CD4-positive, alpha-beta T cell treated with Interleukin-12 subunit alpha and Interleukin-12 subunit beta, for 1 hour (primary cell): Measurements from ENCODE around the gene ZKSCAN1.

Source experiments
- DNase-seq: peaks from one replicate; pipeline ENCODE4 v3.0.0-alpha.2; 2020

The ZKSCAN1 gene

DNA sequence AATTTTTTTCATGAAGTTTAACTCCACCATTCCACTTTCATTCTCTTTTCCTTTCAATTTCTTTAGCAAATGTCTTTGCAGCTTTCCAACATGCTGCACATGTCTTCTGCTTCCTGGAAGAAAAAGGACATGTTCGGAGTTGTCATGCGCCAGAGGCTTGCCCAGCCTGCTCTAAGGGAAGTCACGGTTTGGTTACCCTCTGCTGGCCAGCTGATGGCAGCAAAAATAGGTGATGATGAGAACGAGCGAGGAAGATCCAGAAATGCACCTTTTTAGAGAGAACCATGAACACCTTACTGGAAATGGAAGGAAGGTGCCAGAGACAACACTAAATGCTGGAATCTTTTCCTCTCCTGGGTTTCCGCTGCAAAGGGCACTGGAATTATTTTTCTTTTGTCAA is 29.3 kb downstream of the ZKSCAN1 start:
- no peak for DNase-seq

DNA sequence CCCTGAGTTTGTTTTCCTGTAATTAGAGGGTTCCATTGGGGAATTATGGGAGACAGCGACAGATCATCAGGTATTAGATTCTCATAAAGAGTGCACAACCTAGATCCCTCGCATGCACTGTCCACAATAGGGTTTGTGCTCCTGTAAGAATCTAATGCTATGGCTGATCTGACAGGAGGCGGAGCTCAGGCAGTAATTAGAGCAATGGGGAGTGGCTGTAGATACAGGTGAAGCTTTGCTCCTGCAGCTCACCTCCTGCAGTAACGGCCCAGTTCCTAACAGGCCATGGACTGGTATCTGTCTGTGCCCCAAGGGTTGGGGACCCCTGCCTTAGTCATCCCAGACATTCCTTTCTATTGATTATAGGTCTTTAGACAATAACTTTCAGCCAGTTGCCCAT is 33.3 kb downstream of the ZKSCAN1 start:
- DNase-seq, result no peak

DNA sequence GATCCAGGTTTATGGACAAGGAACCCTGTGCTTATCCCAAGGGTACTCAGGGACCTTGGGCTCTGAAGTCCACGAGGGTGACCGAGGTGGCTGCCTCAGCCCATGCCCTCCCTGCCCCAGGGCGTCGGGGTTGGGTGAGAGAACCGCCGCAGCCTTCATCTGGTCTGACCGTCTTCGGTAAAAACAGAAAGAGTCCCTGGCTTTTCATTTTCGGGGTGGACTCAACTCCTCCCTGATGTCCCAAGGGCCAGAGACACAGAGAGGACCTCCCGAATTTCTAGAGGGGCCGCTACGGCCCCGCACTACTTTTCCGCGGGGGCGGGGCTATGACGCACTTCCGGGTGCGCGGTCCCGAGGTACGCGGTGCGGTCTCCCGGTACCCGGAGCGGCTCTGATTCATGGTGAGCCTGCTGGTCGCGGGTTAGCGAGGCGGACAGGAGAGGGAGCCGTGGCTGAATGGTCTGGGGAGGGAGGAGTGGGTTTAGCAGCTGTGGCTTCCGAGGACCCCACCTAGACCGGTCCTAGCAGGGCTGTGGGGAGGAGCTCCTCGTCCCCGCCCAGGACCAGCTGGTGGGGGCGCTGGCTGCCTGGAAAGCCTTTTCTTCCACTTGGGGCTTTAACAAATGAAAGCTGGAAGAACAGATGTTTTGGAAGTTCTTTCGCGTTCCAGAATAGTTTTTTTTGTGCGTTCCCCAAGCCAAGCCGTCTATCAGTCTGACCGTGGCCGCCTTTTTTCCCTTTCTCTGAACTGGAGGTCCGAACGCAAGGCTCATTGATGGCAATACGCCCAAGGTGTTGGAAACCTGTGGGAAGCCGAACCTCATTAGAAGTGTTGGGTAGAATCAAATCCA is 34.3 kb downstream of the ZKSCAN1 start, which contains the start of gene ZSCAN21:
Gene ZSCAN21 (plus strand): TSS at position 334 of the 851 bp plus-strand sequence. CDS start 7,233 bp downstream, outside the sequence.
- DNase-seq, result peak; percentile 84

DNA sequence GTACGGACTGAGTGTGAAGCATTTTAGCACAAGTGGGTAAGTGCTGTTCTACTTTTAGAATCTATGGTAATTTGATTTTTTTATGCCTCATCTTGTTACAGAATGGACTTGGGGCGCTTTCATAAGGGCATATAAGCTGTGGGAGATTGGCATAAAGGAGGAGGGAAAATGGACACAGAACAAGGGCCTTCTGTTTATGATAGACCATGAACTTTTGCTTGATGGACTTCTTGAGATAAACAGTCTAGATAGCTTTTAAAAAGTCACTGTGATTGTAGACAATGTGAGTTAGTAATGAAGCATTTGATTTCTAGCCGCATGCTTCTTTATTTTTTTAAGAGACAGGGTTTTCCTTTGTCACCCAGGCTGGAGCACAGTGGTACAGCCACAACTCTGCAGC is 36.2 kb downstream of the ZKSCAN1 start:
- no peak for DNase-seq

GRCh38 chr7:100053215-100053614 is 37.8 kb downstream of the ZKSCAN1 start:
- DNase-seq, result peak; percentile 52

GRCh38 chr7:100057006-100057405 is 41.6 kb downstream of the ZKSCAN1 start:
- no peak for DNase-seq

DNA sequence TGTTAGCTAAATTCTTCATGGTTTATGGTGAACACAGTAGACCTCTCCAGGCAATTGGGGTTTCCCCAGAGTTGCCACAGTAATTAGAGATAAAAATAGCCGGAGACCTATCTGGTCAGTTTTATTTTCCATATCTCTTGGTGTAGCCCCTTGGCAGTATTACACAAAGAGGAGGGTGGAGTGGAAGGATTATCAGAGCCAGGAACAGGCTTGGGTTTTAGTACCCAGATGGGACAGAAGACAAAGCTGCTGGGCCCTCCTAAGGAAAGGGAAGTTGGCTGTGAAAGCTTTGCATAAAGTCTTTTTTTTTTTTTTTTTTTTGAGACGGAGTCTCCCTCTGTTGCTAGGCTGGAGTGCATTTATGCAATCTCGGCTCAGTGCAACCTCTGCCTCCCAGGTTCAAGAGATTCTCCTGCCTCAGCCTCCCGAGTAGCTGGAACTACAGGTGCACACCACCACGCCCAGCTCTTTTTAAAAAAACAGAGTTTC is 43.9 kb downstream of the ZKSCAN1 start:
- no peak for DNase-seq

GRCh38 chr7:100061518-100062193 is 46.3 kb downstream of the ZKSCAN1 start:
- no peak for DNase-seq

DNA sequence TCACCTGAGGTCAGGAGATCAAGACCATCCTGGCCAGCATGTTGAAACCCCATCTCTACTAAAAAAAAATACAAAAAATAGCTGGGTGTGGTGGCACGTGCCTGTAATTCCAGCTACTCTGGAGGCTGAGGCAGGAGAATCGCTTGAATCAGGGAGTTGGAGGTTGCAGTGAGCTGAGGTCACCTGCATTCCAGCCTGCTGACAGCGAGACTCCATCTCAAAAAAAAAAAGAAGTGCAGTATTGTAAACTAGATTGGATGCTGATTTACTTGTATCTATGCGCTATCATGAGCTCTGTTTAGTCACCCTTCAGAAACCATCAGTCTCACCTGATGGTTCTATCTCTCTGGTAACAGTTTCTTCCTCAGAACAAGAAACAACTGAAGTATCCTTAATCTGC is 48.0 kb downstream of the ZKSCAN1 start:
- DNase-seq, result no peak

GRCh38 chr7:100064162-100064561 is 48.8 kb downstream of the ZKSCAN1 start:
- no peak for DNase-seq

DNA sequence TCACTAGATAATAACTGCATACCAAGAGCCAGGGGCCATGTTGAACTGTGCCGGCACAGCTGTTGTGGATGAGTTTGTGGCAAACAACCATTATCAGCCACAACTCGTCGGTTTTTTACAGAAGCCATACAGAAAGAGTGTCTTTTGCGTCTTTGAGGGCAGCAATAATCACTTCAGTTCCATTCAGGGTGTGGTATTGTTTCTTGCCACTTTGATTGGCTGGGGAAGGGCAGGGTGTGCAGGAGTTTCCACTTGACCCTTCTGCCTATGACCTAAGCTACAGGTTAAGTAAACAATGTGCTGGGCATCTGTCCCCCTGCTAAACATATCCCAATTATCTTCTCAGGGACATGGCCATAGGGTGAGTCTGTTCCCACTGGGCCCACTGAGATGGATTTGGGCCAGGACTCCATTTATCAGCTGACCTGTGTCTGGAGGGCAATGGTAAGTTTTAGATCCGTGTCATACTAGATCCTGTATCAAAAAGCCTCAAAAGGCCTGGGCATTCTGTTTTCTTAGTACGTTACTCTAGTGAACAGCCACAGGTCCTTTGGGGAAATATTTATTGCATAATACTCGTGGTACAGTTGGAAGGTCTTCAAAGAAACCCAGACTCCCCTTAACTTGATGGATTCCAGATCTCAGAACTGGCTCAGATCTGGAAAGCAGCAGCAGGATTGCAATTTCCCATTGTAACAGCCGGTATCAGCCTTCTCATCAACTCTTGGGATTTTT is 50.2 kb downstream of the ZKSCAN1 start:
- DNase-seq, result no peak

- DNase-seq, result no peak
These were observed 51.6 kb downstream of the ZKSCAN1 start for GRCh38 chr7:100066953-100067352.

DNA sequence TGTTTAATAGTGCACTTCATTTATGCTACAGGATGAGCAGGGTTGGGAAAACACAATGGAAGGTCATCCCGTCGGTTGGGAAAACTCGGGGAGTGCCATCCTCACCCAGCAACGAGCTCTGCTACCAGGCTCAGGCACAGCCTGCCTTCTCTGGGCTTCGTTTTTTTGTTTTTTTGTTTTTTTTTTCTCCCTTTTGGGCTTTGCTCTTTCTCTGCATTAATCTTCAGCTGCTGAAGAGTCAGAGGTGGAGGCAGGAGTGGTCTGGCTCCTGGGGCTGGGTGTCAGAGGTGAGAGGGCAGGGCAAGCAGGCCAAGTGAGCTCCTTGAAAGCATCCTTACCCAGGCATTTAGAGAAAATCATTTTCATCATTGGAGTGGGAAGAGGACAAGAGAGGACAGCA is 54.6 kb downstream of the ZKSCAN1 start:
- DNase-seq, result no peak

GRCh38 chr7:100071018-100071723 is 55.8 kb downstream of the ZKSCAN1 start:
- DNase-seq, result no peak

GRCh38 chr7:100072462-100072861 is 57.1 kb downstream of the ZKSCAN1 start:
- no peak for DNase-seq

DNA sequence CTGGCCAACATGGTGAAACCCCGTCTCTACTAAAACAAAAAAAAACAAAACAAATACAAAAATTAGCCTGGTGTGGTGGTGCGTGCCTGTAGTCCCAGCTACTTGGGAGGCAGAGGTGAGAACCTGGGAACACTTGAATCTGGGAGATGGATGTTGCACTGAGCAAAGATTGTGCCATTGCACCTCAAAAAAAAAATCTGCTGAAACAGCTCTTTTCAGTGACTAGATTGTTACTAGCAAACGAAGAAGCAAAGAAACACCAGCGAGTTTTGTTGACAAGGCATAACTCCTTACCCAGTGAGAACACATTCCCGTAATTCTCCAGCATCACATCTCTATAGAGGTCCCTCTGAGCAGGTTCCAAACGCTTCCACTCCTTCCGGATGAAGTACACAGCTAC is 59.4 kb downstream of the ZKSCAN1 start:
- DNase-seq, result no peak

GRCh38 chr7:100075418-100075817 is 60.0 kb downstream of the ZKSCAN1 start:
- no peak for DNase-seq

DNA sequence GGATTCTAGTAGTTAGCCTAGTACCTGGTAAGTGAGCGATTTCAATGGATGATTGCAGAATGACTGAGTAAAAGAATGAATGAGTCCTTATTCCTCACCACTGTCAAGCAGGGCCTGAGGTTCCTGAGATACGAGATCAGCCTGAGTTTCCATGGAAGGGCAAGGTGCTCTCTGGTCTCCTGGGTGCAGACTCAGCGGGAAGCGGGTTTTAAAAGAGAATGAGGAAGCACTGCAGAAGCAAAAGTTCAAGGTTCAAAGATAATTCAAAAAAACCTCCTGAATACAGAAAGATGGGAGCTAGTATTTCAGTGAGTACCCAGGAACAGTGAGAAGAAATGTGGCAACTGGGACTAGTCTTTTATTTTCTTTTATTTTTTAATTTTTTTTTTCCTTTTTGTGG is 61.8 kb downstream of the ZKSCAN1 start:
- DNase-seq, result no peak

DNA sequence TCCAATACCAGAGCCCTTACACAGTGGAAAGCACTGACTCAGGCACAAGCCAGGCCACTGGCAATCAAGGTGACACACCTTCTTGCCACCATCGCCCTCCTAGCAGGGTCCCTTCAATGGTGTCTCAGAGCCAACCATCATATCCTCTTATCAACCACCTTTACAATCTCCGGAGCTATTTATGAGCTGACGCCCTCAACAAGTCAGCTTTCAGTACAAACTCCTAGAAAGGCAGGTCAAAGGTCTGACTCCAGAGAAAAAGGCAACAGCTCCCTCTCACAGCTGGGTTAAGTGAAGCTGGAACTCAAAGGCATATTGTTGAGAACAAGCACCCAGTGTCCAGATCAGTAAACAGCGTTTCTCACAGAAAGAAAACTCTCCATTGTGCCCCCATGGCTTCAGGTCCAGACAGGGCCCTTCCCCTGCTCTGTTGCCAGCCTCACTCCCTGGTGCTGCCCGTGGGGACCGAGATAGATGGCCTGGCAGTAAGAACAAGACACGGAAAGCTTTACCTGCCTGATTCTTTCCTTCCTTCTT is 63.7 kb downstream of the ZKSCAN1 start:
- no peak for DNase-seq

DNA sequence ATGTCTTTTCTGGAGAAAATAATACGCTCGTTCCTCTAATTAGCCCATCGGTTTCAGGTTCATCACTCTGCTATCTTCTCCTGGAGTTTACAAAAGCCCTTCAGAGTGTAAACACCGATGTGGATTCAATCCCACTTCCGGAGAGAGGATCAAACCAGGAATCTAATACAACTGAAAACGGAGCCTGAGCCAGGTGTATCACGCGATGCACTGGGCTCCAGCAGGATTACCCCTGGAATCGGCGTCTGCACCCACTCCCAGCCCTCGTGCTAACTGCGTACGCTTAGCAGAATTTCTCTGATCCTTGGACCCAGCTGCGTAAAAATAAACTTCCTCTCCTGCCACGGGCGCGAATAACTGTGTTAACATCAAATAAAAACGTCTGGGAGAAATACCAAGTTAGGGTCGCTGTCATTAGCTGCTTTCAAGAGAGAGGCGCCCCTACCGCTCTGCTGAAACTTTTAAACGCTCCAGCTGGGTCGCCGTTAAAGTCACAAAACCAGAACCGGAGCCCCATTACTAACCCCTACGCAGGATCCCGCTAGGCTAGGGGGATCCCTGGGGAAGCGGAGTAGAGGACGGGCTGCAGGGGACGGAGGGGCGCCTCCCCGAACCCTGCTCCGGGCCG is 65.6 kb downstream of the ZKSCAN1 start:
- DNase-seq, result no peak

DNA sequence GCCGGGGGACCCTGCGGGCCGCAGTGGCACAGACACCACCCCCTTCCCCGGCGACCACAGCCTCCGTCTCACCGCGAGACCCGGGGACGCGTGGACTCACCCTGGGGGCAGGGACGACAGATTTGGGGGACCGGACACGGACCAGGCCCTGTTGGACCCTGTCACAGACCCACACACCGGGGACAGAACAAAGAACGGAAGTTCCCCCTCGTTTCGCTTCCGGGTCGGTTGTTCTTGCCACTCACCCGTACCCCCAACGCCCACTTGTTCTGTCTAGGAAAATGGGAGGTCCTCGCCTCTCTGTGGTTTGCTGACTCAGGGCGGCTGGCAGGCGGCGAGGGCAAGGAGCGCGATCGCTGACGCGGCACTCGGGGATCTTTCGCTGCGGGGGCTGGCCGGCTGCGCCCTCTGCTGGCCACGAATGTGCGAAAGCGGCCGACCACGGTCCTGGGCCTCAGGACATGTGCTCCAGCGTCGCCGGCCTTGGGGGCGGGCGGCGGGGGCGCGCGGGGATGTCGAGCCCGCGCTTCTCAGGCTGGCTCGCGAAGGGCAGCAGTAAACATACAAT is 66.2 kb downstream of the ZKSCAN1 start, which contains the start of gene ZNF3:
Gene ZNF3 (minus strand): TSS at position 189 of the 568 bp plus-strand sequence. CDS start 4,366 bp downstream, outside the sequence.
- peak; percentile 99 for DNase-seq
